Measurements from ENCODE around the gene MRPS31.

Gene MRPS31

GRCh38 chr13:40770934-40771618, at the start of gene MRPS31:
Gene MRPS31, minus strand, starts transcription at chr13:40771190. Its CDS starts 54 bp downstream, at chr13:40771136.
- DNase-seq, result peak; percentile 94

DNA sequence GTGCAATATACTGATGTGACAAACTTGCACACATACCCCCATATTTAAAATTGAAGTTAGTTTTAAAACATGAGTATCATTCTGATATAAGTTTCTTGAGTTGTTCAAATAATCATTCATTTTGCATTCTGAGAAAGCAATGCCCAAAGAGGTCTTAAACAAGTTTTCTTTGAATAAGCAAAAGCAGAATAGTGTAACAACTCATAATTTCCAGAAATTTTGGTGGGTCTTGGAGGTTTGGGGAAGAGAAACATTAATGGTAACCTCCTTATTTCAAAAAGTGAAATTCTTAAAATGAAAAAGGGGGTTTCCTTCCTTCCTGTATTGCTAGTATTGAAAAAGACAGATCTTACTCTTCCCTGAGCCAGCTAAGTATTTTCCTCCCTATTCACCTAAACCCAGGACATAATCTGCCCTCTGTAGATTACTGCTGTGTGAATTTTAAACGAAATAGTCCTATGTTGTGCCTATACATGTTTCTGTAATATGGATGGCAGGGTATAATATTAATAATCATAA, 48.9 kb upstream of the MRPS31 start:
- no peak for DNase-seq

DNA sequence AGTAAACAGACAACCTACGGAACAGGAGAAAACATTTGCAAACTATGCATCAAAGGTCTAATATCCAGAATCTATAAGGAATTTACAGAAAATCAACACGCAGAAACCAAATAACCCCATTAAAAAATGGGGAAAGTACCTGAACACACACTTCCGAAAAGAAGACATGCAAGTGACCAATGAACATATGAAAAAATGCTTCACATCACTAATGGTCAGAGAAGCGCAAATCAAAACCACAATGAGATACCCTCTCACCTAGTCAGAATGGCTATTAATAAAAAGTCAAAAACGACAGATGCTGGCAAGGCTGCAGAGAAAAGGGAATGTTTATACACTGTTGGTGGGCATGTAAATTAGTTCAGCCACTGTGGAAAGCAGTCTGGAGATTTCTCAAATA, 47.9 kb upstream of the MRPS31 start:
- no peak for DNase-seq

DNA sequence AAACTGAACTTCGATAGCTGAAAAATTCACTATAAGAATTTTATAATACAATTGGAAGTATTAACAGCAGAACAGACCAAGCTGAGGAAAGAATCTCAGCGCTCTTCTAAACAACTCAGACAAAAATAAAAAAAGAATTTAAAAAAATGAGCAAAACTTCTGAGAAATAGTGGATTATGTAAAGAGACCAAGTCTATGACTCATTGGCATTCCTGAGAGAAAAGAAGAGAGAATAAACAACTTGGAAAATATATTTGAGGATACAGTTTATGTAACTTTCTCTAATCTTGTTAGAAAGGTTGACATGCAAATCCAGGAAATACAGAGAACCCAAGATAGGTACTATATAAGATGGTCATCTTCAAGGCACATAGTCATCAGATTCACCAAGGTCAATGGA, 43.8 kb upstream of the MRPS31 start:
- DNase-seq, result no peak

DNA sequence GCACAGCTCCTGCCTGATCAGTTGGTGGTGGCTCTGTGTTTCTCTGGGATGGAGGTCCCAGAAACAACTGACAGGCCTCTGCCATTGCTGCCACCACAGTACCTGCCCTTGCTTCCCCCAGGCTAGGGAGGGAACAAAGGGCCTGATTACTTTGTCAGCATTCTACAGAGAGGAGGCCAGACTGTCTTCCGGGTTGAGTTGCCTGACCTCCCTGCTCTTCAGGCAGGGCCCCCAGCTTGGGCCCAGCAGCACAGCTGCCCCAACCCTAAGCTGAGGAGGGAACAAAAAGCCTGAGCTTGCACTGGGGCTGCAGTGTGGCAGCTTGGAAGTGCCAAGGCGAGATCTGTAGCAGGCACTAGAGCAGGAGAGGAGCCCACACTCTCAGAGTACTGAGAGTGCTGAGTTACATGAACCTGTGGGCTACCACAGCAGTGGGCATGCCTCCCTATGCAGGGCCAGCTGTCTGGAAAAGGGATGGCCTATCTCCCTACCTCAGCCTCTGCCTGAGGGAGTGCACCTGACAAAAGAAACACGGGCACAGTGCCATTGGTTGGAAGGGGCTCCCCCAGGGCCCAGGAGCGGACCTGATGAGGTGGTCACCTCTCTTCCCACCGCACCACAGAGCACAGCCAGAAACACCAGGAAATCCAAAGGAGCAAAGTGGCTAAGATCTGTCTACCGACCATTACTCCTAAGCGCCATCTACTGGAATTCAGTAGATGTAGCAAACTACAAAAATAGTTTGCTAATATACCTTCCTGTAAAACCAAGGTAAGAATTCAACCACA, 42.9 kb upstream of the MRPS31 start:
- peak; percentile 8 for DNase-seq

DNA sequence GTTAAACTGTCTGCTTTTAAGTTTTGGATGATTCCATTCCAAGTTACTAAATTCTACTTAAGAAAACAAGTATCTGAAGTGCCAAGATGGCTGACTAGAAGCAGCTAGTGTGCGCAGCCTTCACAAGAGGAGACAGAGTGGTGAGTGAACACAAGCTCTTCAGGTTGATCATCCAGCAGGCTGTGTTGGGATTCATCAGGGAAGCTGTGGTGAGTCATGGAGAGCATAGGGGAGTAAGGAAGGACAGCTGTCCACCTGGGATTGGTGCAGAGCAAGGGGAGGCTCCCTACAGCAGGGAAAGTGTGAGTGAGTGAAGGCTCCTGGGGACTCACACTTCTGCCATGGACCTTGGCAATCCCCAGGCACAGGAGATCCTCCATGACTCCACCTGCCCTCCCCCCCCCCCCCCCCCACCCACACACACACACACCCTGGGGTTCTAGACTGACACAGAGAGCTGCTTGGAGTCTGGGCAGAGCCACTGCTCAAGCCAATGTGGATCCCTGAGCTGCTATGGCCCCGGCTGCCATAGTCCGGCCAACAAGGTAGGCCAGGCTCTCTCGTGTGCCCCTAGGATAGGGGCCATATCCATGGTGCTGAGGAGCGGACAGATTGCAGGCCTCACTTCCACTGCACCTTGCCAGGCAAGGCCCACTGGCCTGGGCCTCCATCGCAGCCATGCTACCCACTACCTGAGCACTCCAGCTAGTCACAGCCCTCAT, 41.9 kb upstream of the MRPS31 start:
- DNase-seq, result peak; percentile 79

- no peak for DNase-seq
These were observed 41.1 kb upstream of the MRPS31 start for GRCh38 chr13:40812102-40812501.

DNA sequence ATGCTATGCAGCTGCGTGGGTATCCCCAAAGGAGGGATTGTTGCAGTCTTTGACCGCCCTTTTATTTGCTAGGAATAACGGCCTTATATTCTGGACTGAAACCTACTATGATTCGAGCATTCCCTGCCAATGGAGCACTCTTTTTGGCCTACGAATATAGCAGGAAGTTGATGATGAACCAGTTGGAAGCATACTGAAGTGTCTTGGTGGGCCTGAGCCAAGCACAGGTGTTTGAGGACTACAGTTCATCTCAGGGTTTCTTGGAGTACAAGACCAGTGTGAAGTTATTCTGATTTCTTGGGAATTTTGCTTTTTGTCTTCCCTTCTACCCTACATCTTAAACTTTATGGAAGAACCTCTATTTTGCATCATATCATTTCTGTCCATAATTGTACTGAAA, 38.5 kb upstream of the MRPS31 start:
- DNase-seq, result no peak

- DNase-seq, result no peak
These were observed 35.3 kb upstream of the MRPS31 start for GRCh38 chr13:40806241-40806640.

- DNase-seq, result no peak
These were observed 32.3 kb upstream of the MRPS31 start for GRCh38 chr13:40803316-40803715.

DNA sequence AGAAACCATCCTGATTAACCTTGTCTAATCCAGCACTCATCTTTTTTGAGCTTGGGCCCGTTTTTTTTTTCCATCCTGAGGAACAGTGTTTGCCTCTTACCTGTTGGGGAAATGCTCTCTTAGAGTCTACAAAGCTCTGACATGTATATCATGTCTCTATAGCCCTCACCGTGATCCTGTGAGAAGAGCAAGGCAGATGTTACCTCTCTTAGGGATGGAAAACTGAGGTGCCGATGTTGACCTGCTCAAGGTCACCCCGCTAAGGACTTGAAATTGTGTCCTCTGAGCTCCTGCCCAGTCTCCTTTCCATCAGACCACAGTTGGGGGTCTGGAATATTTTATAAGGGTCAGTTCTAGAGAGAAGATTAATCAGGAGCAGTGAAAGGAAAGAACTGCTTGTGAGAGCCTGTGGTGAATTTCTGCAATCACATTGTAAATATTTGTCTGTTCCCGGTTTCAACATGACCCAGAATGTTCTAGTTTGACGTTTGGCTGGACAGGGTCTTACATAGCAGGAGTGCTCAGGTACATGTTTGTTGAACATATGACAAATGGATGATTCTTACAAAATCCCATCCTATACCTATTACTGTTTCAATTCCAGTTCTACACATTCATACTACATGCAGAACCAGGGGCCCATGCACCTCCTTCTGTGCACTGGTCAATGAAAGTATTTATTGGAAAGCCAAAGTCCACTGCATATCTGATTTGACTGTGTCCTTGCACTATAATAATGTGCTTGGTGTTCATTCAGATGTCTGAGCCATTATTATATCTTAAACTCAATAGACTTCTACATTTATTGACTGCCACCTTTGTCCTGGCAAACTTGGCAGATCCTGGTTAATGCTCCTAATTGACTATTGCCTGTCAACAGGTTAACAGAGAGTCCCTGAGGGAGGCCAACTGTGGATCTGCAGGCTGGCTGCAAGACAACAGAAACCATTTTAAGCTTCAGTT, 30.5 kb upstream of the MRPS31 start:
- no peak for DNase-seq

- DNase-seq, result no peak
These were observed 29.6 kb upstream of the MRPS31 start for GRCh38 chr13:40800559-40800958.

DNA sequence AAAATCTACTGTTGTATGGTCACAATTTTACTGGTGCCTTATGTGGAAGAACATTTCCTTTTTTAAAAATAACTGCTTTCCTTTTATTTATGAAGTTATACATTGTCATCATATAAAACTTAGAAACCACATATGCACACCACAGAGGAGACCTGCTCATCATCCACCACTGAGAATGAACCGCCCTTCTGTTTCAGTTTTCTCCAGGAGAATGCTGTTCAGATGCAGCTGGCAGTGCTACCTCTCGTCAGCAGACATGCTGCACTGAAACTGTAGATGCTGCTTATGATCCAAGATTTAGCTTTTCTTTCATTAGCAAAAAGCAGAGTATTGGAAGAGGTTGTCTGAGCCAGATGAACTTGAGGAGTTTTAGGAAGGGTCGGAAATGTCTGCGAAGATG, 28.5 kb upstream of the MRPS31 start:
- no peak for DNase-seq

GRCh38 chr13:40798380-40798779, 27.4 kb upstream of the MRPS31 start:
- no peak for DNase-seq

- DNase-seq, result no peak
These were observed 25.7 kb upstream of the MRPS31 start for GRCh38 chr13:40796649-40797048.

DNA sequence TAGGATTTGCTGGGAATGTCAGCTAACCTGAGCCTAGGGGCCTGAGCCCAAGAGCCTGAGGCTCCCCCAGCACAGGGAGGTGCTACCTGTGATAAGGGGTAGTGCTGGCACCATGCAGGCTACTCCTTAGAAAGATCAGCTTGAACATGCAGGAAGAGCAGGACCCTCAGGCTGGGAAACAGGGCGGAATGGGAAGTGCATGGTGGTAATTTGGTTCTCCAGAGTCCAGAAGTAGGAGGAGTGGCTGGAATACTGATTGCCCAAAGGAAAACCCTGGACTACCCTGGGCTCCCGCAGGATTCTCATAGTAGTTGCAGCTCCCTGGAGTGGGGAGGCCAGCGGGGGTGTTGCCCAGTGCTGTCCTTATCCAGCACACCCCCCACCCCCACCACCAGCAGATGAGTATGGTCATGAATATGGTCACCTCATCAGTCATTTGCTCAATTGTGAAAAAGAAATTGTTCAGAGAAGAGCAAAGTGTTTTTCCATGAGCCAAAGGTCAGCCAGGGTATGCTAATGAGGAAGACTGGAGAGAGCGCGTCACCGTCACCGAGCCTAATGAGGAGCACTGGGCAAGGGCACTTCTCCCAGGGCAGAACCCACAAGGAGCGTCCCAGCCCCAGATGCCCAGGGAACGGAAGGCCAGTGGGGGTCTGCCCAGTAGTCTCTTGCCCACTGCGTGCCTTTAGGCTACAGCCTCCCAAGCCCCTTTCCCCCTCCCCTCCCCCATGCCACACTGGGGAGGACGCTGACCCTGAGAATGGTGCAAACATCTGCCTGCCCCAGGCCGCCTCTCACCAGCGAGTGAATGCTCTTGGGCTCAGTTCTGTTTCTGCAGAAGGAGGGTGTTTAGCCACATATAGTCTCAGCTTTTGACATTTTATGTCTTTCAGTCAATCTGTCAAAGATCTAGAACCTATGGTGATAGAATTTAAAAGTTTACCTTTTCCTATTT, 23.7 kb upstream of the MRPS31 start:
- no peak for DNase-seq

DNA sequence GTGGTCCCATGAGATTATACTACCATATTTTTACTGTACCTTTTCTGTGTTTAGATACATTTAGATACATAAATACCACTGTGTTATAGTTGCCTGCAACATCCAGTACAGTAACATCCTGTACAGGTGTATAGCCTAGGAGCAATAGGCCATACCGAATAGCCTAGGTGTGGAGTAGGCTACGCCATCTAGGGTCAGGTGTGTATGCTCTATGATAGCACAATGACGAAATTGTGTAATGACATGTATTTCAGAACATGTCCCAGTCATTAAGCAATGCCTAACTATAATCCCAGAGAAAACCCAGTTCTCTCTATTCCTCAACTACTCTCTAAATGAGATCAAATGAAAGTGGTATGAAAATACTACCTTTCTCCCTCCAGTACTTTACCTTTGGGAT, 22.3 kb upstream of the MRPS31 start:
- DNase-seq, result no peak

- DNase-seq, result no peak
These were observed 21.5 kb upstream of the MRPS31 start for GRCh38 chr13:40792284-40793051.

- DNase-seq, result no peak
These were observed 19.2 kb upstream of the MRPS31 start for GRCh38 chr13:40790154-40790616.
